Spleen (tissue), 11 donors: ENCODE results near the gene ITPKB. TPM values are rescaled to one million over a fixed set of nuclear protein-coding genes. Genes with fewer than 3 reads are reported as not detected.

Experiments
- DNase-seq: peaks from one replicate; pipeline ENCODE4 v3.0.0-alpha.2; 2020
- H3K27ac ChIP-seq, 8 donors: fragments of 200-600 bp; sonication (generic) in 7 of 8; 1 replicate in 4 of 8; 2 replicates in 4 of 8; pipeline versions ENCODE4 v1.5.0 to v1.8.0; 2016 to 2021; ENCODE audit warnings: inconsistent platforms in 4 of 8, mild to moderate bottlenecking in 4 of 8, moderate library complexity in 1 of 8
- H3K27me3 ChIP-seq, 7 donors: fragments of 200-600 bp; sonication (generic) in 6 of 7; replicated peaks in 1 of 7; 1 replicate in 4 of 7; 2 replicates in 3 of 7; pipeline versions ENCODE4 v1.5.0 to v1.8.0; 2016 to 2021; ENCODE audit warnings: inconsistent platforms in 3 of 7, mild to moderate bottlenecking in 1 of 7
- H3K36me3 ChIP-seq, 6 donors: fragments of 200-600 bp; sonication (generic) in 5 of 6; 1 replicate in 4 of 6; 2 replicates in 2 of 6; pipeline versions ENCODE4 v1.5.0 to v1.8.0; 2016 to 2021; ENCODE audit warnings: inconsistent platforms in 2 of 6
- H3K4me1 ChIP-seq, 6 donors: fragments of 200-600 bp; sonication (generic) in 5 of 6; 1 replicate in 3 of 6; 2 replicates in 3 of 6; pipeline versions ENCODE4 v1.5.0 to v1.8.0; 2016 to 2021; ENCODE audit warnings: inconsistent platforms in 3 of 6
- H3K4me3 ChIP-seq, 8 donors: fragments of 200-600 bp; sonication (generic) in 7 of 8; 1 replicate in 4 of 8; 2 replicates in 4 of 8; pipeline versions ENCODE4 v1.5.0 to v1.8.0; 2016 to 2021; ENCODE audit warnings: inconsistent platforms in 4 of 8, mild to moderate bottlenecking in 4 of 8, moderate library complexity in 2 of 8
- H3K9me3 ChIP-seq, 8 donors: fragments of 200-600 bp; sonication (generic) in 7 of 8; 1 replicate in 4 of 8; 2 replicates in 4 of 8; pipeline versions ENCODE4 v1.5.0 to v1.8.0; 2016 to 2021; ENCODE audit warnings: inconsistent platforms in 4 of 8
- CTCF ChIP-seq, 11 experiments: fragments of 200-600 bp in 7 of 11; fragments of 450-650 bp in 4 of 11; sonication (generic) in 4 of 11; IDR thresholded peaks in 8 of 11; conservative IDR thresholded peaks in 3 of 11; 1 replicate in 7 of 11; 2 replicates in 4 of 11; pipeline versions ENCODE4 v1.4.0 to v1.8.0; 2016 to 2021; ENCODE audit warnings: antibody characterized with exemption in 11 of 11, inconsistent platforms in 4 of 11, mild to moderate bottlenecking in 1 of 11
- POLR2A ChIP-seq, 3 donors: fragments of 450-650 bp; IDR thresholded peaks; one replicate each; pipeline ENCODE4 v1.5.1; 2017; ENCODE audit warnings: antibody characterized with exemption in 3 of 3, mild to moderate bottlenecking in 1 of 3
- POLR2AphosphoS5 ChIP-seq, 3 donors: sonication (generic); formaldehyde crosslinking; IDR thresholded peaks; one replicate each; pipeline ENCODE4 v1.5.1; 2017; ENCODE audit warnings: antibody characterized with exemption in 3 of 3
- WGBS, 5 donors: extraction: QIAGEN DNeasy Blood & Tissue Kit in 3 of 5; methylation state at CpG; one replicate each; pipeline versions ENCODE4 v1.1.5 to v1.1.7; 2013 to 2018; 5-methylcytosine and 5-hydroxymethylcytosine counted together
- intact Hi-C: fragments of 100-400 bp; cut with DNase I; formaldehyde crosslinking; loops from one replicate; pipeline ENCODE4 v1.15.0; 2023; ENCODE audit warnings: low total_unique reads
- polyA plus RNA-seq, 3 donors: library from polyadenylated mRNA; stranded (reverse); fragments of 200-250 nt; gene quantifications; one replicate each; pipeline ENCODE4 v1.2.1, GENCODE V29; 2013
- total RNA-seq, 7 donors: library from RNA; depleted of rRNA in 3 of 7; stranded (reverse); fragments of >200 nt in 3 of 7; fragmentation: NEBNext Ultra II Directional in 4 of 7; extraction: Animal tissue kit (Norgen Biotek cat#: 25700) in 4 of 7; gene quantifications; one replicate each; pipeline versions ENCODE4 v1.1.0 to v1.2.1, GENCODE V29; 2016 to 2021
- donor health status: healthy with polysubstance abuse.
- donor health status: DM: no; HTN: no; CAD: no; lungs with moderate emphysema.
- donor health status: DM: no; HTN: no; CAD: no.
- donor health status: Bipolar disorder and iron deficiency.
- donor health status: healthy.
- donor health status: DM: no; HTN: no; CAD: no.
- donor health status: DM: yes; HTN: yes; CAD: no.

ITPKB gene
- total and polyA plus RNA-seq, 10 donors: 8.5 to 74.6 (median 59.6) TPM

DNA sequence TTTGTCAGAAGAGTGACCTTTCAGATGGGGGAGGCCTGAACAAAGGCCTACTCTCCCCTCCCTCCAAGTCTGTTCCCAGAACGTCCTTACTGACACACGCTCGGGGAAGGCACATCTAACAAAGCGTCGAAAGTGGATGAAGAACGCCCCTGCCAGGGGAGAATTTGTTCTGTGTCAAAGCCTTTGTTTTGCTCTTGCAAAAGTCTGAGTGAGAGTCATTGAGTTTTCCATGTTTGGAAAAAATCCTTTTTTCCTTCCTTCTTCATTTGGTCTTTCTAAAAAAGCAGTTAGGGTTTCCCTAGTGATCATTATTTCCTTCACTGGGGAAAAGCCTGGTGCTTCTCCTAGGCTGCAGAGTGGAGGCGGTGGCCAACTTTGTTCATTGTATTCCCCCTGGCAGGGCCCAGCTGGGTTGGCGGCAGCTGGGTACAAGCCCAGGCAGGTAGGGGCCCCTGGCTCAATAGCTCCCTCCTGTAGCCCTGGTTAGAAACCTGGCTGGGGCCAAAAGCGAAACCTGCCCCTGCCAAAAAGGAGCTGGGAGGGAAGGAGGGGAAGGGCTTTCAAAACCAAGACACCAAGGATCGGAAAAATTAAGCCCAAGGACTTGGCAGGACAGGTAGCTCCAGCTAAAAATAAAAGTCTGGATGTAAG lies 81.1 kb downstream of the ITPKB start:
- H3K9me3 ChIP-seq: no peaks in the 10 kb centered on the region
- H3K27ac ChIP-seq: peak overlapping the region in 1 of 8 donors; percentile 9
- no peak overlapping the region for H3K4me3 ChIP-seq
- TF ChIP-seq POLR2AphosphoS5 (IDR thresholded peaks at IDR 0.05): no peak
- no peak for TF ChIP-seq CTCF (IDR thresholded peaks at IDR 0.05 in 8 of 11, conservative IDR thresholded peaks at IDR 0.05 in 3 of 11)
- TF ChIP-seq POLR2A (IDR thresholded peaks at IDR 0.05): no peak
- DNase-seq: peak; percentile 60
- intact Hi-C loops: loop anchor here (10.0 kb wide), 1 partner anchor 77 kb away; the partner anchor contains the start of gene ITPKB
- no peaks in the 10 kb centered on the region for H3K27me3 ChIP-seq
- peaks cover 0 to 23% (median 0%) of the 10 kb centered on the region in 6 donors for H3K36me3 ChIP-seq
- H3K4me1 ChIP-seq: peaks cover 0 to 51% (median 0%) of the 10 kb centered on the region in 6 donors
- 84 to 92% (median 89%) methylated on average over 10 of the region's 10 CpGs for WGBS, 5 donors

GRCh38 chr1:226656601-226657277 lies 82.3 kb downstream of the ITPKB start:
- WGBS, 5 donors: 33 to 45% (median 43%) methylated on average over 12 of the region's 12 CpGs
- no peaks in the 10 kb centered on the region for H3K9me3 ChIP-seq
- TF ChIP-seq POLR2AphosphoS5 (IDR thresholded peaks at IDR 0.05): peak in 2 of 3 donors; percentile 41 to 53
- no peak for TF ChIP-seq POLR2A (IDR thresholded peaks at IDR 0.05)
- H3K4me1 ChIP-seq: peaks cover 0 to 39% (median 0%) of the 10 kb centered on the region in 6 donors
- H3K27ac ChIP-seq: peak overlapping the region in 4 of 8 donors; percentile 39 to 81 (median 76)
- H3K36me3 ChIP-seq: peaks cover 0 to 23% (median 0%) of the 10 kb centered on the region in 6 donors
- H3K27me3 ChIP-seq: no peaks in the 10 kb centered on the region
- intact Hi-C loops: loop anchor here (10.0 kb wide), 1 partner anchor 78 kb away; the partner anchor contains the start of gene ITPKB
- H3K4me3 ChIP-seq: no peak overlapping the region
- peak; percentile 72 for DNase-seq

GRCh38 chr1:226656201-226656600 lies 82.9 kb downstream of the ITPKB start:
- DNase-seq: peak; percentile 72
- Histone ChIP-seq H3K36me3 (peaks cover 0 to 23% (median 0%) of the 10 kb centered on the region in 6 donors), H3K27ac (peak overlapping the region in 4 of 8 donors; percentile 39 to 81 (median 76)), H3K4me3 (peak overlapping the region in 1 of 8 donors; percentile 37), H3K9me3 (no peaks in the 10 kb centered on the region), H3K4me1 (peaks cover 0 to 33% (median 0%) of the 10 kb centered on the region in 6 donors), H3K27me3 (no peaks in the 10 kb centered on the region)
- 29 to 78% (median 39%) methylated on average over 3 to 4 of the region's 4 CpGs for WGBS, 5 donors
- intact Hi-C loops: loop anchor here (10.0 kb wide), 1 partner anchor 79 kb away; the partner anchor contains the start of gene ITPKB
- no peak for TF ChIP-seq POLR2A (IDR thresholded peaks at IDR 0.05)
- no peak for TF ChIP-seq POLR2AphosphoS5 (IDR thresholded peaks at IDR 0.05)
- no peak for TF ChIP-seq CTCF (IDR thresholded peaks at IDR 0.05 in 8 of 11, conservative IDR thresholded peaks at IDR 0.05 in 3 of 11)

GRCh38 chr1:226655251-226656163 lies 83.6 kb downstream of the ITPKB start:
- H3K4me1 ChIP-seq: peaks cover 0 to 26% (median 0%) of the 10 kb centered on the region in 6 donors
- WGBS, 5 donors: 59 to 62% (median 61%) methylated on average over 10 to 12 of the region's 12 CpGs
- DNase-seq: peak; percentile 86
- peaks cover 0 to 23% (median 0%) of the 10 kb centered on the region in 6 donors for H3K36me3 ChIP-seq
- H3K27ac ChIP-seq: peak overlapping the region in 4 of 8 donors; percentile 63 to 81 (median 76)
- no peaks in the 10 kb centered on the region for H3K9me3 ChIP-seq
- peak overlapping the region in 1 of 8 donors; percentile 37 for H3K4me3 ChIP-seq
- no peaks in the 10 kb centered on the region for H3K27me3 ChIP-seq
- intact Hi-C loops: loop anchor here (10.0 kb wide), 1 partner anchor 79 kb away; the partner anchor contains the start of gene ITPKB
- TF ChIP-seq CTCF (IDR thresholded peaks at IDR 0.05 in 8 of 11, conservative IDR thresholded peaks at IDR 0.05 in 3 of 11) (no peak), POLR2A (IDR thresholded peaks at IDR 0.05) (no peak), POLR2AphosphoS5 (IDR thresholded peaks at IDR 0.05) (peak; percentile 35 to 70 (median 57))
